Tibial nerve (tissue), 4 donors: ENCODE results near the gene MRPS24. TPM values are rescaled to one million over a fixed set of nuclear protein-coding genes. Genes with fewer than 3 reads are reported as not detected.
"Not testable (repeated sequence)": the region's sequence is repeated elsewhere in the genome, so short reads cannot be mapped to it uniquely, and the experiment has no call there.

Experiments
- DNase-seq, 2 donors: peaks; one replicate each; pipeline ENCODE4 v3.0.0-alpha.2; 2019; ENCODE audit warnings: low spot score in 2 of 2
- H3K27ac ChIP-seq, 4 donors: fragments of 200-600 bp; sonication (generic) in 3 of 4; one replicate each; pipeline ENCODE4 v1.5.1; 2017 to 2019; ENCODE audit warnings: mild to moderate bottlenecking in 1 of 4
- H3K27me3 ChIP-seq, 2 donors: fragments of 200-600 bp; sonication (generic) in 1 of 2; one replicate each; pipeline versions ENCODE4 v1.5.1 to v1.6.0; 2017 to 2019
- H3K36me3 ChIP-seq, 3 donors: fragments of 200-600 bp; sonication (generic); one replicate each; pipeline ENCODE4 v1.5.1; 2018 to 2019
- H3K4me1 ChIP-seq, 4 donors: fragments of 200-600 bp; sonication (generic) in 3 of 4; one replicate each; pipeline ENCODE4 v1.5.1; 2017 to 2019
- H3K4me3 ChIP-seq, 4 donors: fragments of 200-600 bp; sonication (generic) in 3 of 4; one replicate each; pipeline ENCODE4 v1.5.1; 2017 to 2019; ENCODE audit warnings: mild to moderate bottlenecking in 1 of 4, moderate library complexity in 1 of 4
- H3K9me3 ChIP-seq, 4 donors: fragments of 200-600 bp; sonication (generic) in 3 of 4; one replicate each; pipeline ENCODE4 v1.5.1; 2017 to 2019
- CTCF ChIP-seq, 5 experiments: fragments of 200-600 bp in 3 of 5; fragments of 450-650 bp in 2 of 5; sonication (generic) in 3 of 5; IDR thresholded peaks; one replicate each; pipeline ENCODE4 v1.5.1; 2016 to 2019; ENCODE audit warnings: antibody characterized with exemption in 5 of 5, mild to moderate bottlenecking in 3 of 5, moderate library complexity in 2 of 5
- EP300 ChIP-seq, 2 donors: sonication (generic); formaldehyde crosslinking; IDR thresholded peaks; one replicate each; pipeline ENCODE4 v1.6.1; 2017; ENCODE audit warnings: antibody characterized with exemption in 2 of 2, mild to moderate bottlenecking in 1 of 2
- POLR2A ChIP-seq, 2 donors: fragments of 450-650 bp; IDR thresholded peaks; one replicate each; pipeline ENCODE4 v1.6.1; 2017; ENCODE audit warnings: antibody characterized with exemption in 2 of 2, mild to moderate bottlenecking in 2 of 2, moderate library complexity in 2 of 2
- whole genome bisulfite sequencing, 2 donors: methylation state at CpG; one replicate each; pipeline ENCODE4 v1.1.5; 2018; 5-methylcytosine and 5-hydroxymethylcytosine counted together
- total RNA-seq, 4 donors: library from RNA; depleted of rRNA; stranded (reverse); fragments of >200 nt; gene quantifications; one replicate each; pipeline ENCODE4 v1.1.0, GENCODE V29; 2016

The MRPS24 gene
- total RNA-seq, 4 donors from 2014 or later = 61.8 to 90.2 (median 82.3) TPM

DNA sequence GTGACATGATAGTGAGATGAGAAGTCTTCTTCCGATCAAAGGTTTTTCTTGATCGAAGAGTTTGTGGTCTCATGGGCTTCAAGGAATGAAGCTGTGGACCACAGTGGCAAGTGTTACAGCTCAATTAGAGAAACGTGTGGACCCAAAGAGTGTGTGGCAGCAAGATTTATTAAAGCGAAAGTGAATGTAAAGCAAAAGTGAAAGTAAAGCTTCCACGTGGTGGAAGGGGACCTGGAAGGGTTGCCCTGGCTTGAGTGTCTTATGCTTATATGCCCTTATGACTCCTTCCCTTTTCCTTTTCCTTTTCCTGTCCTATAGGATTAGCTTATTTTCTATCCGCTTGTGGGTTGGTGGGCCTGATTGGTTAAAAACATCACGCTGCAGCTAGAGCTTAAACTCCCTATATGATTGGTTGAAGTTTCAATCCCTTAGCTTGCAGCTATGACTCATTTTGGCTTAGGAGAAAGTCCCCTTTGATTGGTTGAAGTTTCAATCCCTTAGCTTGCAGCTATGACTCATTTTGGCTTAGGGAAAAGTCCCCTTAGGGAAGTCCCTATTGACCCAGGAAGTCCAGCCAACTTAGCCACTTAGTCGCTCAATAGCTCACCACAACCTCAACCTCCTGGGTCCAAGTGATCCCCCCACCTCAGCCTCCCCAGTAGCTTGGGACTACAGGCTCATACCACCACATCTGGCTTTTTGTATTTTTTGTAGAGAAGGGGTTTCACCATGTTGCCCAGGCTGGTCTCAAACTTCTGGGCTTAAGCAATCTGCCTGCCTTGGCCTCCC, 34.7 kb downstream of the MRPS24 start:
- Histone ChIP-seq H3K4me1 (peaks cover 0 to 11% (median 0%) of the 10 kb centered on the region in 4 donors), H3K27ac (no peak overlapping the region), H3K27me3 (peaks cover 0 to 5% of the 10 kb centered on the region in 2 donors), H3K36me3 (no peaks in the 10 kb centered on the region), H3K9me3 (no peaks in the 10 kb centered on the region), H3K4me3 (peak overlapping the region in 2 of 4 donors; percentile 22 to 26)
- TF ChIP-seq EP300 (IDR thresholded peaks at IDR 0.05) = no peak
- no peak for TF ChIP-seq POLR2A (IDR thresholded peaks at IDR 0.05)
- TF ChIP-seq CTCF (IDR thresholded peaks at IDR 0.05) = no peak
- 64 to 69% methylated on average over 8 of the region's 8 CpGs for WGBS, 2 donors
- DNase-seq = no peak

GRCh38 chr7:43830917-43831316, 38.4 kb downstream of the MRPS24 start:
- H3K27me3 ChIP-seq, H3K9me3 ChIP-seq, H3K4me1 ChIP-seq, H3K27ac ChIP-seq, H3K36me3 ChIP-seq, DNase-seq, H3K4me3 ChIP-seq: not testable (repeated sequence)

GRCh38 chr7:43825391-43825808, 43.9 kb downstream of the MRPS24 start:
- TF ChIP-seq EP300 (IDR thresholded peaks at IDR 0.05) (no peak), CTCF (IDR thresholded peaks at IDR 0.05) (no peak), POLR2A (IDR thresholded peaks at IDR 0.05) (no peak)
- H3K36me3 ChIP-seq = no peaks in the 10 kb centered on the region

GRCh38 chr7:43824963-43825362, 44.4 kb downstream of the MRPS24 start:
- no peaks in the 10 kb centered on the region for H3K36me3 ChIP-seq
- no peak overlapping the region for H3K27ac ChIP-seq
- no peak for DNase-seq
- no peaks in the 10 kb centered on the region for H3K9me3 ChIP-seq
- 37 to 40% methylated on average over 1 of the region's 1 CpG for WGBS, 2 donors
- no peak for TF ChIP-seq POLR2A (IDR thresholded peaks at IDR 0.05)
- TF ChIP-seq EP300 (IDR thresholded peaks at IDR 0.05) = no peak
- TF ChIP-seq CTCF (IDR thresholded peaks at IDR 0.05) = no peak
- H3K4me1 ChIP-seq = no peaks in the 10 kb centered on the region
- peaks cover 0 to 5% of the 10 kb centered on the region in 2 donors for H3K27me3 ChIP-seq
- H3K4me3 ChIP-seq = no peak overlapping the region

More at GRCh38 chr7:43825391-43825808, 43.9 kb downstream of the MRPS24 start:
- WGBS, 2 donors = 70 to 75% methylated on average over 5 of the region's 5 CpGs
- no peak for DNase-seq
- H3K27me3 ChIP-seq = peaks cover 0 to 5% of the 10 kb centered on the region in 2 donors
- no peak overlapping the region for H3K4me3 ChIP-seq
- H3K27ac ChIP-seq = no peak overlapping the region
- H3K4me1 ChIP-seq = no peaks in the 10 kb centered on the region
- H3K9me3 ChIP-seq = no peaks in the 10 kb centered on the region

GRCh38 chr7:43824513-43824912, 44.8 kb downstream of the MRPS24 start:
- not testable (repeated sequence) for H3K4me1 ChIP-seq, H3K27ac ChIP-seq, H3K4me3 ChIP-seq, DNase-seq, H3K36me3 ChIP-seq, H3K27me3 ChIP-seq, H3K9me3 ChIP-seq
- 69 to 75% methylated on average over 12 of the region's 12 CpGs for WGBS, 2 donors

DNA sequence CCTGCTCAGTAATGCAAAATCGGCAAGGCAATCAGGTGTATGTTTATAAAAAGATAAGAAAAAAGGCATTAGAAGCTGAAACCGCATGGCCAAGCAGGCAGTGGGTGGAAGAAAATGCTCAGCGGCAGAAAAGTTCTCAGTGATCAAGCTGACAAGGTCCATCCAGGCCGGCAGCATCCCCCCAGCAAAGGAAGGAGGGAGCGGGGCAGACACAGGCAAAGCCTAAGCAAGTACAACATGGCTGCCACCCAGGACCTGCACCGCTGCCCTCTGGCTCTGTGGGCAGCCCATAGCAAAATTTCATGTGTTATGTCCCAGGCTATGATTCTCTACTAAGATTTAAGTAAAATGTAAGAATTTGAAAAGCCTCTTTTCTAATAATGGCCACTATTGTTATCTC, 45.4 kb downstream of the MRPS24 start:
- DNase-seq = no peak
- Histone ChIP-seq H3K27ac (no peak overlapping the region), H3K4me3 (no peak overlapping the region), H3K36me3 (no peaks in the 10 kb centered on the region), H3K27me3 (peaks cover 0 to 5% of the 10 kb centered on the region in 2 donors), H3K9me3 (no peaks in the 10 kb centered on the region), H3K4me1 (no peaks in the 10 kb centered on the region)
- 83 to 88% methylated on average over 6 of the region's 6 CpGs for WGBS, 2 donors
- no peak for TF ChIP-seq EP300 (IDR thresholded peaks at IDR 0.05)
- TF ChIP-seq CTCF (IDR thresholded peaks at IDR 0.05) = no peak
- TF ChIP-seq POLR2A (IDR thresholded peaks at IDR 0.05) = no peak

- not testable (repeated sequence) for DNase-seq, H3K27ac ChIP-seq, H3K9me3 ChIP-seq, H3K27me3 ChIP-seq, H3K36me3 ChIP-seq, H3K4me3 ChIP-seq, H3K4me1 ChIP-seq
- 93 to 94% methylated on average over 7 of the region's 7 CpGs for WGBS, 2 donors
Observed at GRCh38 chr7:43823425-43823824, 45.9 kb downstream of the MRPS24 start.
